ENCODE data around the gene SLC16A8.
"Not testable (repeated sequence)": the region's sequence is repeated elsewhere in the genome, so short reads cannot be mapped to it uniquely, and the experiment has no call there.

SLC16A8 gene

GRCh38 chr22:38080474-38080849, 3.5 kb downstream of the SLC16A8 start:
- TF ChIP-seq CTCF (IDR thresholded peaks at IDR 0.05; ENCODE audit: insufficient read depth, low read length, missing control alignments): no peak
- POLR2A ChIA-PET: no interaction called here
- H3K4me3 ChIP-seq (ENCODE audit: low read depth, low read length): no peak overlapping the region; the same call in 1 of the 2 replicates
- CTCF ChIA-PET: no interaction called here
- DNase-seq (ENCODE audit: low read depth, low spot score): no peak

GRCh38 chr22:38079804-38080203, 4.2 kb downstream of the SLC16A8 start:
- ChIA-PET POLR2A (no interaction called here), CTCF (interaction anchor here (0.8 kb wide), 1 partner anchor 29 kb away, joined by 3 read pairs; no protein-coding TSS in a partner anchor)
- TF ChIP-seq CTCF (IDR thresholded peaks at IDR 0.05; ENCODE audit: insufficient read depth, low read length, missing control alignments): no peak
- DNase-seq (ENCODE audit: low read depth, low spot score): no peak
- H3K4me3 ChIP-seq (ENCODE audit: low read depth, low read length): no peak overlapping the region

GRCh38 chr22:38079208-38079607, 4.8 kb downstream of the SLC16A8 start:
- DNase-seq (ENCODE audit: low read depth, low spot score); POLR2A ChIA-PET; H3K4me3 ChIP-seq (ENCODE audit: low read depth, low read length): not testable (repeated sequence)
- CTCF ChIA-PET: interaction anchor here (0.8 kb wide), 1 partner anchor 29 kb away, joined by 3 read pairs; no protein-coding TSS in a partner anchor

GRCh38 chr22:38078046-38078840, 5.7 kb downstream of the SLC16A8 start:
- TF ChIP-seq CTCF (IDR thresholded peaks at IDR 0.05; ENCODE audit: insufficient read depth, low read length, missing control alignments): no peak
- no peak for DNase-seq (ENCODE audit: low read depth, low spot score)
- CTCF ChIA-PET: no interaction called here
- H3K4me3 ChIP-seq (ENCODE audit: low read depth, low read length): no peak overlapping the region
- POLR2A ChIA-PET: no interaction called here

GRCh38 chr22:38077595-38077994, 6.4 kb downstream of the SLC16A8 start:
- CTCF ChIA-PET: no interaction called here
- POLR2A ChIA-PET: no interaction called here
- no peak for TF ChIP-seq CTCF (IDR thresholded peaks at IDR 0.05; ENCODE audit: insufficient read depth, low read length, missing control alignments)
- DNase-seq (ENCODE audit: low read depth, low spot score): no peak
- no peak overlapping the region for H3K4me3 ChIP-seq (ENCODE audit: low read depth, low read length)

- DNase-seq (ENCODE audit: low read depth, low spot score): no peak
- no peak overlapping the region for H3K4me3 ChIP-seq (ENCODE audit: low read depth, low read length)
- ChIA-PET POLR2A (no interaction called here), CTCF (no interaction called here)
- TF ChIP-seq CTCF (IDR thresholded peaks at IDR 0.05; ENCODE audit: insufficient read depth, low read length, missing control alignments): no peak
Measured at GRCh38 chr22:38077096-38077495, 6.9 kb downstream of the SLC16A8 start.

GRCh38 chr22:38075961-38076360, 8.0 kb downstream of the SLC16A8 start:
- no peak overlapping the region for H3K4me3 ChIP-seq (ENCODE audit: low read depth, low read length)
- POLR2A ChIA-PET: no interaction called here
- no peak for DNase-seq (ENCODE audit: low read depth, low spot score)
- TF ChIP-seq CTCF (IDR thresholded peaks at IDR 0.05; ENCODE audit: insufficient read depth, low read length, missing control alignments): no peak
- CTCF ChIA-PET: no interaction called here
